Fibroblast of lung (primary cell): ENCODE measurements around the gene CYP4F22. TPM values are rescaled to one million over a fixed set of nuclear protein-coding genes. Genes with fewer than 3 reads are reported as not detected.
"Not testable (repeated sequence)": the region's sequence is repeated elsewhere in the genome, so short reads cannot be mapped to it uniquely, and the experiment has no call there.

ENCODE experiments used
- DNase-seq, 2 donors: peaks; one replicate each; pipeline versions ENCODE4 v3.0.0 to v3.0.0-alpha.2; 2010; ENCODE audit warnings: low read depth in 2 of 2
- H2AFZ ChIP-seq: 2 replicates; pipeline ENCODE4 v1.5.1; 2012; ENCODE audit warnings: low read length, control low read depth, inconsistent platforms
- H3K27ac ChIP-seq: 2 replicates; pipeline ENCODE4 v1.5.1; 2011; ENCODE audit warnings: low read length, control low read depth; ENCODE audit not compliant: insufficient read depth
- H3K27me3 ChIP-seq: 2 replicates; pipeline ENCODE4 v1.5.1; 2011; ENCODE audit warnings: mild to moderate bottlenecking, low read length; ENCODE audit not compliant: control insufficient read depth, insufficient read depth
- H3K36me3 ChIP-seq: 2 replicates; pipeline ENCODE4 v1.5.1; 2011; ENCODE audit warnings: low read length; ENCODE audit not compliant: control insufficient read depth, insufficient read depth
- H3K4me1 ChIP-seq: 2 replicates; pipeline ENCODE4 v1.5.1; 2011; ENCODE audit warnings: low read length; ENCODE audit not compliant: control insufficient read depth, insufficient read depth; ENCODE audit errors: extremely low read depth
- H3K4me2 ChIP-seq: 2 replicates; pipeline ENCODE4 v1.5.1; 2011; ENCODE audit warnings: low read length, control low read depth; ENCODE audit not compliant: insufficient read depth; ENCODE audit errors: extremely low read depth
- H3K4me3 ChIP-seq, 4 experiments: fragments of 200-600 bp in 1 of 4; sonication (generic) in 1 of 4; replicated peaks in 1 of 4; 2 replicates each; pipeline ENCODE4 v1.5.1; 2011 to 2016; ENCODE audit warnings: low read length in 4 of 4, low read depth in 3 of 4, mild to moderate bottlenecking in 3 of 4, control low read depth in 2 of 4, inconsistent platforms in 1 of 4, mixed read lengths in 1 of 4; ENCODE audit not compliant: insufficient read depth in 1 of 4; ENCODE audit errors: control extremely low read depth in 1 of 4
- H3K79me2 ChIP-seq: 2 replicates; pipeline ENCODE4 v1.5.1; 2012; ENCODE audit warnings: mild to moderate bottlenecking, low read length, inconsistent platforms; ENCODE audit not compliant: control insufficient read depth, insufficient read depth
- H3K9ac ChIP-seq: 2 replicates; pipeline ENCODE4 v1.5.1; 2011; ENCODE audit warnings: mild to moderate bottlenecking, low read length, control low read depth; ENCODE audit not compliant: insufficient read depth
- H3K9me3 ChIP-seq: 2 replicates; pipeline ENCODE4 v1.5.1; 2012; ENCODE audit warnings: low read depth, low read length; ENCODE audit not compliant: control insufficient read depth, insufficient read depth
- H4K20me1 ChIP-seq: 2 replicates; pipeline ENCODE4 v1.5.1; 2011; ENCODE audit warnings: low read length; ENCODE audit not compliant: control insufficient read depth, insufficient read depth; ENCODE audit errors: extremely low read depth
- CTCF ChIP-seq, 2 donors: IDR thresholded peaks in 1 of 2; conservative IDR thresholded peaks in 1 of 2; 1 replicate in 1 of 2; 2 replicates in 1 of 2; pipeline ENCODE4 v1.5.1; 2011 to 2012; ENCODE audit warnings: low read length in 2 of 2, control low read depth in 1 of 2, inconsistent platforms in 1 of 2, low read depth in 1 of 2, mild to moderate bottlenecking in 1 of 2
- EZH2 ChIP-seq: IDR thresholded peaks from 2 replicates; pipeline ENCODE4 v1.5.1; 2012; ENCODE audit warnings: low read length, control low read depth, mild to moderate bottlenecking; ENCODE audit errors: missing control alignments
- polyA plus RNA-seq, 2 donors: library from polyadenylated mRNA; depleted of rRNA in 1 of 2; stranded (reverse) in 1 of 2; unstranded in 1 of 2; fragments of >200 nt; gene quantifications; 2 replicates each; pipeline ENCODE4 v1.2.1, GENCODE V29; 2011 to 2012; ENCODE audit warnings: missing spikeins in 1 of 2
- total RNA-seq: library from RNA; depleted of rRNA; stranded (reverse); fragments of >200 nt; gene quantifications from 2 replicates; pipeline ENCODE4 v1.2.1, GENCODE V29; 2014

Gene CYP4F22
- total and polyA plus RNA-seq, 2 donors (not counting 1 experiment from before 2014, with no cell fraction given) = not detected

- no peaks in the 10 kb centered on the region for H3K79me2 ChIP-seq
- no peak for DNase-seq
- no peaks in the 10 kb centered on the region for H3K4me1 ChIP-seq
- H3K27ac ChIP-seq = no peak overlapping the region
- no peaks in the 10 kb centered on the region for H3K9me3 ChIP-seq
- no peaks in the 10 kb centered on the region for H3K36me3 ChIP-seq
- TF ChIP-seq CTCF (conservative IDR thresholded peaks at IDR 0.05 in 1 of 2, IDR thresholded peaks at IDR 0.05 in 1 of 2; ENCODE audit: low read depth in 1 of 2, low read length in 2 of 2) = no peak
- TF ChIP-seq EZH2 = no peak
- no peak overlapping the region for H2AFZ ChIP-seq
- peaks cover 7% of the 10 kb centered on the region for H3K27me3 ChIP-seq
- no peaks in the 10 kb centered on the region for H4K20me1 ChIP-seq
- no peak overlapping the region for H3K4me2 ChIP-seq
- no peak overlapping the region for H3K9ac ChIP-seq
- no peak overlapping the region for H3K4me3 ChIP-seq
Observed at GRCh38 chr19:15471639-15472101, 36.7 kb upstream of the CYP4F22 start.

- not testable (repeated sequence) for H3K4me3 ChIP-seq, H3K36me3 ChIP-seq, DNase-seq, H3K4me2 ChIP-seq, H3K9me3 ChIP-seq, H4K20me1 ChIP-seq, H3K9ac ChIP-seq, H3K27ac ChIP-seq, H2AFZ ChIP-seq, H3K79me2 ChIP-seq, H3K4me1 ChIP-seq, H3K27me3 ChIP-seq
Observed at GRCh38 chr19:15473821-15474220, 34.5 kb upstream of the CYP4F22 start.

GRCh38 chr19:15475169-15475568 lies 33.2 kb upstream of the CYP4F22 start:
- no peak overlapping the region for H3K9ac ChIP-seq

More at GRCh38 chr19:15475169-15475568, 33.2 kb upstream of the CYP4F22 start:
- DNase-seq = no peak
- H3K4me3 ChIP-seq = no peak overlapping the region
- no peaks in the 10 kb centered on the region for H3K4me1 ChIP-seq
- no peak for TF ChIP-seq CTCF (conservative IDR thresholded peaks at IDR 0.05 in 1 of 2, IDR thresholded peaks at IDR 0.05 in 1 of 2; ENCODE audit: low read depth in 1 of 2, low read length in 2 of 2)
- no peak for TF ChIP-seq EZH2
- H3K79me2 ChIP-seq = no peaks in the 10 kb centered on the region
- H3K9me3 ChIP-seq = no peaks in the 10 kb centered on the region
- H2AFZ ChIP-seq = no peak overlapping the region
- no peaks in the 10 kb centered on the region for H3K36me3 ChIP-seq
- H4K20me1 ChIP-seq = no peaks in the 10 kb centered on the region
- H3K27ac ChIP-seq = no peak overlapping the region
- H3K4me2 ChIP-seq = no peak overlapping the region
- H3K27me3 ChIP-seq = no peaks in the 10 kb centered on the region
